Measurements from ENCODE around the gene MARVELD3.
A peak's percentile ranks its signal among the peaks of the same experiment; 100 is the strongest.
"Not testable (repeated sequence)": the region's sequence is repeated elsewhere in the genome, so short reads cannot be mapped to it uniquely, and the experiment has no call there.

Gene MARVELD3

GRCh38 chr16:71626018-71626857, at the start of gene MARVELD3:
MARVELD3 (plus strand) TSS chr16:71626184; CDS start chr16:71626230, 46 bp downstream.
- DNase-seq: no peak

GRCh38 chr16:71576971-71577370, 49.0 kb upstream of the MARVELD3 start, which contains the start of gene TAT:
TAT (minus strand) TSS chr16:71577092; CDS start chr16:71576415, 677 bp downstream.
- DNase-seq: no peak

GRCh38 chr16:71582553-71582848, 43.5 kb upstream of the MARVELD3 start:
- not testable (repeated sequence) for DNase-seq

- no peak for DNase-seq
Observed at GRCh38 chr16:71584543-71585317, 41.3 kb upstream of the MARVELD3 start.

GRCh38 chr16:71585318-71585703, 40.7 kb upstream of the MARVELD3 start:
- DNase-seq: no peak

GRCh38 chr16:71589334-71589733, 36.6 kb upstream of the MARVELD3 start:
- not testable (repeated sequence) for DNase-seq

- not testable (repeated sequence) for DNase-seq
Observed at GRCh38 chr16:71590071-71590470, 35.9 kb upstream of the MARVELD3 start.

GRCh38 chr16:71590584-71590983, 35.4 kb upstream of the MARVELD3 start:
- DNase-seq: no peak

- no peak for DNase-seq
Observed at GRCh38 chr16:71591917-71592316, 34.1 kb upstream of the MARVELD3 start.

GRCh38 chr16:71593048-71593999, 32.7 kb upstream of the MARVELD3 start:
- no peak for DNase-seq

- no peak for DNase-seq
Observed at GRCh38 chr16:71594000-71594646, 31.9 kb upstream of the MARVELD3 start.

GRCh38 chr16:71595340-71595826, 30.6 kb upstream of the MARVELD3 start:
- DNase-seq: not testable (repeated sequence)

GRCh38 chr16:71598426-71598825, 27.6 kb upstream of the MARVELD3 start:
- not testable (repeated sequence) for DNase-seq

GRCh38 chr16:71600822-71601221, 25.2 kb upstream of the MARVELD3 start:
- DNase-seq: no peak

GRCh38 chr16:71609066-71609465, 16.9 kb upstream of the MARVELD3 start:
- no peak for DNase-seq

- DNase-seq: no peak
Observed at GRCh38 chr16:71610447-71610846, 15.5 kb upstream of the MARVELD3 start.

GRCh38 chr16:71610936-71611871, 14.8 kb upstream of the MARVELD3 start:
- peak; percentile 2 to 22 for DNase-seq

- not testable (repeated sequence) for DNase-seq
Observed at GRCh38 chr16:71614956-71615355, 11.0 kb upstream of the MARVELD3 start.

- DNase-seq: no peak
Observed at GRCh38 chr16:71618429-71618828, 7.6 kb upstream of the MARVELD3 start.

- DNase-seq: no peak
Observed at GRCh38 chr16:71622088-71622487, 3.9 kb upstream of the MARVELD3 start.

- no peak for DNase-seq
Observed at GRCh38 chr16:71623597-71623996, 2.4 kb upstream of the MARVELD3 start.
